GM06990 (cell line): ENCODE data around the gene SLC2A1.

Source experiments
- DNase-seq: peaks from one replicate; pipeline ENCODE4 v3.0.0-alpha.2; 2011; ENCODE audit not compliant: insufficient read length; ENCODE audit errors: extremely low read depth
- H3K27me3 ChIP-seq: replicated peaks from 2 replicates; pipeline ENCODE4 v1.6.0; 2011; ENCODE audit warnings: low read length; ENCODE audit not compliant: control insufficient read depth, insufficient read depth
- H3K36me3 ChIP-seq: 2 replicates; pipeline ENCODE4 v1.5.1; 2011; ENCODE audit warnings: low read length; ENCODE audit not compliant: control insufficient read depth, insufficient read depth
- H3K4me3 ChIP-seq: replicated peaks from 2 replicates; pipeline ENCODE4 v1.5.1; 2011; ENCODE audit warnings: low read depth, mild to moderate bottlenecking, control low read depth, low read length
- TF ChIP-seq, protein P1 (sequence below): IDR thresholded peaks from 2 replicates; pipeline ENCODE4 v1.5.1; 2011; ENCODE audit warnings: low read length, control low read depth, mild to moderate bottlenecking, inconsistent platforms; ENCODE audit not compliant: insufficient read depth, poor library complexity, severe bottlenecking

Gene SLC2A1

GRCh38 chr1:42933060-42933586 lies 25.5 kb downstream of the SLC2A1 start:
- Histone ChIP-seq H3K4me3 (no peak overlapping the region), H3K27me3 (no peaks in the 10 kb centered on the region), H3K36me3 (peaks cover 39% of the 10 kb centered on the region)
- TF ChIP-seq, protein P1, sequence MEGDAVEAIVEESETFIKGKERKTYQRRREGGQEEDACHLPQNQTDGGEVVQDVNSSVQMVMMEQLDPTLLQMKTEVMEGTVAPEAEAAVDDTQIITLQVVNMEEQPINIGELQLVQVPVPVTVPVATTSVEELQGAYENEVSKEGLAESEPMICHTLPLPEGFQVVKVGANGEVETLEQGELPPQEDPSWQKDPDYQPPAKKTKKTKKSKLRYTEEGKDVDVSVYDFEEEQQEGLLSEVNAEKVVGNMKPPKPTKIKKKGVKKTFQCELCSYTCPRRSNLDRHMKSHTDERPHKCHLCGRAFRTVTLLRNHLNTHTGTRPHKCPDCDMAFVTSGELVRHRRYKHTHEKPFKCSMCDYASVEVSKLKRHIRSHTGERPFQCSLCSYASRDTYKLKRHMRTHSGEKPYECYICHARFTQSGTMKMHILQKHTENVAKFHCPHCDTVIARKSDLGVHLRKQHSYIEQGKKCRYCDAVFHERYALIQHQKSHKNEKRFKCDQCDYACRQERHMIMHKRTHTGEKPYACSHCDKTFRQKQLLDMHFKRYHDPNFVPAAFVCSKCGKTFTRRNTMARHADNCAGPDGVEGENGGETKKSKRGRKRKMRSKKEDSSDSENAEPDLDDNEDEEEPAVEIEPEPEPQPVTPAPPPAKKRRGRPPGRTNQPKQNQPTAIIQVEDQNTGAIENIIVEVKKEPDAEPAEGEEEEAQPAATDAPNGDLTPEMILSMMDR = no peak
- DNase-seq = no peak

GRCh38 chr1:42932442-42932941 lies 26.2 kb downstream of the SLC2A1 start:
- Histone ChIP-seq H3K36me3 (peaks cover 41% of the 10 kb centered on the region), H3K27me3 (no peaks in the 10 kb centered on the region), H3K4me3 (peak overlapping the region; percentile 31)
- TF ChIP-seq, protein P1 = no peak
- no peak for DNase-seq

DNA sequence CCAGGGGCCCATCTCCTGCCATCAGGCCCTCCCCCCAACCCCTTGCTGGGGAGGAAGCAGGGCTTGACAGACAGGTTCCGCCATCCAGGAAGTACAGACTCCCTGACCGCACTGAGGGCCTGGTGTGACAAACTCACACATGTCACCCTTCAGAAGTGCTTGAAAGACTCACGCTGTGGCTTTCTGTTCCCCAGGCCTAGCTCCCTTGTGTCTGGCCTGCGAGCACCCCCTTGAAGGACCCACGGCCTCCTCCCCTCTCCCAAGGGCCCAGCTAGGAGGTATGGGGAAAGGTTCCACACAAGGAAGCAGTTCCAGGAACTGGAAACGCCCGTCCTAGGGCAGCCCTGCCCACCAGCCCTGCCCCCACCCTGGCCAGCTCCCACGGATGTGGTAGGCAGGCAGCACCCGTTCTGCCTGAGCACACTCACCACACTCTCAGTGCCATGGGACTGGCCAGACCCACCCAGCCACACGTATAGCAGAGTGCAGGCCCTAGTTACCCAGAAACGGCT lies 26.7 kb downstream of the SLC2A1 start:
- Histone ChIP-seq H3K4me3 (peak overlapping the region; percentile 31), H3K27me3 (no peaks in the 10 kb centered on the region), H3K36me3 (peaks cover 43% of the 10 kb centered on the region)
- TF ChIP-seq, protein P1 = no peak
- peak; percentile 88 for DNase-seq

GRCh38 chr1:42931108-42931539 lies 27.5 kb downstream of the SLC2A1 start:
- H3K27me3 ChIP-seq = no peaks in the 10 kb centered on the region
- TF ChIP-seq, protein P1 = peak; percentile 78
- no peak overlapping the region; the same call in 1 of the 2 replicates for H3K4me3 ChIP-seq
- peaks cover 48% of the 10 kb centered on the region for H3K36me3 ChIP-seq
- DNase-seq = peak; percentile 72

DNA sequence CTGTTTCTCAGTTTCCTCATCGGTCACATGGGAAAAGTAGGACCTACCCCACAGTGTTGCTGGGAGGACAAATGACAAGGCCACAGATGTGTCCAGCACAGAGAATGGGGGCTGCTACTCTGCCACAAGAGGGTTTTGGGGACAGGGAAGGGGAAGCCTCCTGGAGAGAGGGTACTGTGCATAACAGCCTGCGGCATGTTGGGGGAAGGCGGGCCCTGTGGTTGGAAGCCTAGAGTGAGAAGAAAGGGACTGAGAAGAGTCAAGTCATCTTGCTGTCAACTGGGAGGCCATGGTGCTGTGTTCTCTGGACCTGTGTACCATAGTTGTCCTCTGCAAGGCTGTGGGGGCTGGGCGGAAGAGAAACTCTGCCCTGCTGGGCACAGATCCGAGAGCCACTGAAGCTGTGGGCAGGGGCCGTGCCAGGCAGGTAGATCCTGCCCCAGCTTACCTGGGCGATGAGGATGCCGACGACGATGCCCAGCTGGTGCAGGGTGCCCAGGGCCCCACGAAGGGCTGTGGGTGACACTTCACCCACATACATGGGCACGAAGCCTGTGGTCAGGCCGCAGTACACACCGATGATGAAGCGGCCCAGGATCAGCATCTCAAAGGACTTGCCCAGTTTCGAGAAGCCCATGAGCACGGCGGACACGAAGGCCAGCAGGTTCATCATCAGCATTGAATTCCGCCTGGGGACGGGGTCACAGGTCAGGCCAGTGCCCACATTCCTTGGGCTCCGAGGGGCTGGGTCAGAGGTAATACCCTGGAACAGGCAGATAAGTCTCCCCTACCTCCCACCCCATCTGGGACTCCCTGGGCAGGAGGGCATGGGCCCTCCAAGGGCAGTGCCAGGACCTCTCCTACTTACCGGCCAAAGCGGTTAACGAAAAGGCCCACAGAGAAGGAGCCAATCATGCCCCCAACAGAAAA lies 28.2 kb downstream of the SLC2A1 start:
- peaks cover 49% of the 10 kb centered on the region for H3K36me3 ChIP-seq
- TF ChIP-seq, protein P1 = no peak
- DNase-seq = no peak
- no peak overlapping the region for H3K4me3 ChIP-seq
- no peaks in the 10 kb centered on the region for H3K27me3 ChIP-seq
